ENCODE results near the gene HMBS.

HMBS gene

DNA sequence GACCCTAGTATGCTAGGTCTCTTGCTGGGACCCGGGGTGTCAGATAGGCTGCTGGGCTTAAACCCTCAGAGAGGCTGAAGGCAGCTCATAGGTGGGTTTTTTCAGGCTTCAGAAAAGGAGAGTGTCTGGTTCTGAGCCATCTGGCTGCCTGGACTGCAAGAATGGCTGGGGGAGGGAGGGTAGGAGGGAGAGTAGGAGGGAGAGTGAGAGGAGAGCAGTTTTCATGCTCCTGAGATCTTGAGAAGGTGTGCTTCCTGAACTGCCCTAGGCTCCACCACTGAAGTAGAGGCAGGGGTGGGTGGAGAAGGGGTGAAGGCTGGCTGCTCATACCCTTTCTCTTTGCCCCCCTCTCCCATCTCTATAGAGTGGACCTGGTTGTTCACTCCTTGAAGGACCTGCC lies 4.6 kb downstream of the HMBS start:
- H3K4me3 ChIP-seq (ENCODE audit: low read depth, low read length): no peak overlapping the region
- TF ChIP-seq, protein P1, sequence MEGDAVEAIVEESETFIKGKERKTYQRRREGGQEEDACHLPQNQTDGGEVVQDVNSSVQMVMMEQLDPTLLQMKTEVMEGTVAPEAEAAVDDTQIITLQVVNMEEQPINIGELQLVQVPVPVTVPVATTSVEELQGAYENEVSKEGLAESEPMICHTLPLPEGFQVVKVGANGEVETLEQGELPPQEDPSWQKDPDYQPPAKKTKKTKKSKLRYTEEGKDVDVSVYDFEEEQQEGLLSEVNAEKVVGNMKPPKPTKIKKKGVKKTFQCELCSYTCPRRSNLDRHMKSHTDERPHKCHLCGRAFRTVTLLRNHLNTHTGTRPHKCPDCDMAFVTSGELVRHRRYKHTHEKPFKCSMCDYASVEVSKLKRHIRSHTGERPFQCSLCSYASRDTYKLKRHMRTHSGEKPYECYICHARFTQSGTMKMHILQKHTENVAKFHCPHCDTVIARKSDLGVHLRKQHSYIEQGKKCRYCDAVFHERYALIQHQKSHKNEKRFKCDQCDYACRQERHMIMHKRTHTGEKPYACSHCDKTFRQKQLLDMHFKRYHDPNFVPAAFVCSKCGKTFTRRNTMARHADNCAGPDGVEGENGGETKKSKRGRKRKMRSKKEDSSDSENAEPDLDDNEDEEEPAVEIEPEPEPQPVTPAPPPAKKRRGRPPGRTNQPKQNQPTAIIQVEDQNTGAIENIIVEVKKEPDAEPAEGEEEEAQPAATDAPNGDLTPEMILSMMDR (IDR thresholded peaks at IDR 0.05; ENCODE audit: borderline replicate concordance, insufficient read depth, low read depth, low read length): no peak

DNA sequence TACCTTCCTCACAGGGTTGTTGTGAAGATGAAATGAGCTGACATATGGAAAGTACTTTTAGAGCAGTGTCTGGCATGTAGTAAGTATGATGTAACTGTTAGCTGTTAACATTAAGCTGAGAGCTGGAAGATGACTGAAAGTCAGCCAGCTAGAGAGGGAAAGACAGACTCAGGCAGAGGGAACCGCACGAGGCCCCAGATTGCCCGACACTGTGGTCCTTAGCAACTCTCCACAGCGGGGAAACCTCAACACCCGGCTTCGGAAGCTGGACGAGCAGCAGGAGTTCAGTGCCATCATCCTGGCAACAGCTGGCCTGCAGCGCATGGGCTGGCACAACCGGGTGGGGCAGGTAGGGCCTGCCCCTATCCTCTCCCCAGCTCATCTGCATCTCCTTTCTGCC lies 6.5 kb downstream of the HMBS start:
- TF ChIP-seq, protein P1 (IDR thresholded peaks at IDR 0.05; ENCODE audit: borderline replicate concordance, insufficient read depth, low read depth, low read length): no peak
- no peak overlapping the region for H3K4me3 ChIP-seq (ENCODE audit: low read depth, low read length)

DNA sequence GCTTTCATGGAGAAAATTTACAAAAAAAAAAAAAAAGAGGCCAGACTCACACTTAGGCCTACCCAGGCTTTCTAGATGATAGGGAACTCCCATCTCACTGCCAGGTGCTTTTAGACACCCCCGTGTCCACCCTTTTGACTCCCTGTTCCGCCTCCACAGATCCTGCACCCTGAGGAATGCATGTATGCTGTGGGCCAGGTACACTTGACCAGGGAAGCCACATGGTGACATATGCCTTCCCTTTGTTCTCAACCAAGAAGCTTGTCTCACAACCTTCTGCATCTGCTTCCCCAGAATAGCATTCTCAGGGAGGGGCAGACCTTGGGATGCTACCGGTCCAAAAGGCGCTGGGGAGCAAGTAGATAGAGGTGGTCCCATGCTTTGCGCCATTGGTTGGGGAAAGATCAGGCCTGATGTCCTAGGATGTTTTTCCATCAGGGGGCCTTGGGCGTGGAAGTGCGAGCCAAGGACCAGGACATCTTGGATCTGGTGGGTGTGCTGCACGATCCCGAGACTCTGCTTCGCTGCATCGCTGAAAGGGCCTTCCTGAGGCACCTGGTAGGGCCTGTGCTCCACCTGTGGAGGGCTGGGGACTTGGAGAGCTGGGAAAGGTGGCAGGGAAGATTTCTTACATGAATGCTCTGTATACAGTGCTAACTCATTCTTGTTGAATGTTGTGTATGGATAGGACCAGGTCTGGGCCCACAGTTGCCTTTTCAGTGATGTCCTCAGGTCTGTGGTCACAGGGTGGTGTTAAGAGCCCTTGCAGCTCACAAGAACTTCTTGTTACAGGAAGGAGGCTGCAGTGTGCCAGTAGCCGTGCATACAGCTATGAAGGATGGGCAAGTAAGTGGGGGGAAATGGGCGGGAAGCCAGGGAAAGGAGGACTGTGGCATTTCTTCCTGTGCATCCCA lies 7.5 kb downstream of the HMBS start:
- H3K4me3 ChIP-seq (ENCODE audit: low read depth, low read length): no peak overlapping the region
- TF ChIP-seq, protein P1 (IDR thresholded peaks at IDR 0.05; ENCODE audit: borderline replicate concordance, insufficient read depth, low read depth, low read length): no peak

DNA sequence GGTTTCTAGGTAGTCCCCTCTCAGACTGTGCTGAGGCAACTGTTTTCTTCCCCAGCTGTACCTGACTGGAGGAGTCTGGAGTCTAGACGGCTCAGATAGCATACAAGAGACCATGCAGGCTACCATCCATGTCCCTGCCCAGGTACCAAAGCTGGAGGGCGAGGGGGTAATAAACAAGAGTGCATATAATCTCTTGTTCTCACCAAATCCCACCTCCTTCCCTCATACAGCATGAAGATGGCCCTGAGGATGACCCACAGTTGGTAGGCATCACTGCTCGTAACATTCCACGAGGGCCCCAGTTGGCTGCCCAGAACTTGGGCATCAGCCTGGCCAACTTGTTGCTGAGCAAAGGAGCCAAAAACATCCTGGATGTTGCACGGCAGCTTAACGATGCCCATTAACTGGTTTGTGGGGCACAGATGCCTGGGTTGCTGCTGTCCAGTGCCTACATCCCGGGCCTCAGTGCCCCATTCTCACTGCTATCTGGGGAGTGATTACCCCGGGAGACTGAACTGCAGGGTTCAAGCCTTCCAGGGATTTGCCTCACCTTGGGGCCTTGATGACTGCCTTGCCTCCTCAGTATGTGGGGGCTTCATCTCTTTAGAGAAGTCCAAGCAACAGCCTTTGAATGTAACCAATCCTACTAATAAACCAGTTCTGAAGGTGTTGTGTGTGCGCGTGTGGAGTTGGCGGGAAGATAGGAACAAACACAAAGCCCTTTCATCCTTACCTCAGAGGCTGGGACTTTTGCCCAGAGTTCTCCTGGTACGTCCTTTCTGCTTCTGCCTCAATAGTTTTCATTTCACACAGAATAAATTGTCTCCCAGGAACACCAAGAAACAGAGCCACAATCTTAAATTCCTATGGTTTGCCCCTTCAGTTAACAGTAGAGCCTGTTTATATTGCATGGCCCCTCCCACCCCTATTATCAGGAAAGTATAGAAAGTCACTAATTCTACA lies 8.5 kb downstream of the HMBS start:
- peak overlapping the region; percentile 78 for H3K4me3 ChIP-seq (ENCODE audit: low read depth, low read length)

DNA sequence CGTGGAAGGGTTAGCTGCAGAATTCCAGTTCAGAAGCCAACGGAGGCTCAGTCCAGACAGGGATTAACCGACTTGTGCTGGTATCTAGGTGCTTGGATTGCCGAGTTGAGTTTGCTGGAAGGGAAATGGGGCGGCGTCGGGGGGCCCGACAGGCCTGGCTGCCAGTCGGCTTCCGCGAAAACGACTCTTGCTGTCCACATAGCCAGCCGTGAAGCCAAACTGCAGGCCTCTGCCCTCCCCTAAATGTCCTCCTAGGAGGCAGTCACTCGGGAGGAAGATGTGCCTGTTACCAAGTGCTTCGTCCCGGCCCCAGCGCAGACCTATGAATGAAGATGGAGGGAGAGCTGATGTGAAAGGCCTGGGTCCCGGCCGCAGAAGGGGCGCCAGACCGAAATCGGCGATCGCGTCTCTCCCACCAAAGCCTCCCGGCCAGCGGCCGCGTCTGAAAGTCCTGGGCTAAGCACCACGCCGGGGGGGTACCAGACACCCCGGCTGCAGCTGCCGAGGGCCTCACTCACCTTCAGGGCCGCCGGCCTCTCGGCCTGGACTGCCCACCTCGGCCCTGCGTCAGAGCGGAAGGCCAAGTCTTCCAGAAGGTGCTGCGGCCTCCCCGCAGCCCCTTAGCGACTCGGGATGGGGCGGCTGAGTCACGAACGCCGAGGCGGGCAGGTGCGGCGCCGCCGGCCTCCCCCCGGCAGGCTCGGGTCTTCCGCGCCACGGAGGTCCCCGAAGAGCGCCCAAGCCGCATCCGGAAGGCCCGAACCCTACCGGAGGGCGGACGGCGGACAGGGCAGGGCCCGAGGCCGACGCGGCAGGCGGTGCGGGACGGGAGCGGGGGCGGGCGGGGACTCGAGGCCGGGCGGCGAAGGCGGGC lies 9.5 kb downstream of the HMBS start:
- H3K4me3 ChIP-seq (ENCODE audit: low read depth, low read length): peak overlapping the region; percentile 78
- TF ChIP-seq, protein P1 (IDR thresholded peaks at IDR 0.05; ENCODE audit: borderline replicate concordance, insufficient read depth, low read depth, low read length): no peak

More for the DNA sequence above, 8.5 kb downstream of the HMBS start:
- TF ChIP-seq, protein P1 (IDR thresholded peaks at IDR 0.05; ENCODE audit: borderline replicate concordance, insufficient read depth, low read depth, low read length): no peak

DNA sequence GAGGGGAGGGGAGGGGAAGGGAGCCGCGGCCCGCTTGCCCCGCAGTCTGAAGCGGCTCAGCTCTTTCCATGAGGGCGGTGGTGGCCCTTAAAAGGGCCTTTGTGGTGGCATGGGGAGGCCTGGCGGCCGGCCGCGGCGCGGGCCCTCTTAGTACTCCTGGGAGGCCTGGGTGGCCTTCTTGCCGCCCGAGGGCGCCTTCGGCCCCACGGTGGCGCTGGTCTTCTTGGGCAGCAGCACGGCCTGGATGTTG lies 10.1 kb downstream of the HMBS start:
- H3K4me3 ChIP-seq (ENCODE audit: low read depth, low read length): peak overlapping the region; percentile 78
- TF ChIP-seq, protein P1 (IDR thresholded peaks at IDR 0.05; ENCODE audit: borderline replicate concordance, insufficient read depth, low read depth, low read length): peak; percentile 79

All from GM12875 (cell line).